Measurements from ENCODE around the gene GBP2. TPM values are rescaled to one million over a fixed set of nuclear protein-coding genes. Genes with fewer than 3 reads are reported as not detected.

The GBP2 gene
- polyA plus RNA-seq, 3 donors = 46.1 to 83.9 (median 74.1) TPM

- peaks cover 2% of the 10 kb centered on the region for H3K4me1 Mint-ChIP-seq
- no peaks in the 10 kb centered on the region for H3K36me3 Mint-ChIP-seq
- Histone ChIP-seq H3K9me3 (replicated peaks in 1 of 2; ENCODE audit: control insufficient read depth in 1 of 2, insufficient read depth in 1 of 2, low read length in 2 of 2) (no peaks in the 10 kb centered on the region), H3K27ac (ENCODE audit: low read depth in 1 of 2, low read length in 2 of 2) (no peak overlapping the region), H3K4me2 (replicated peaks; ENCODE audit: extremely low read depth, low read length, poor library complexity, severe bottlenecking) (no peak overlapping the region), H3K27me3 (ENCODE audit: control insufficient read depth in 2 of 2, insufficient read depth in 2 of 2, low read length in 2 of 2) (no peaks in the 10 kb centered on the region), H3K9ac (ENCODE audit: insufficient read depth, low read length, poor library complexity, severe bottlenecking) (no peak overlapping the region), H3K4me3 (replicated peaks in 1 of 3; ENCODE audit: low read depth in 2 of 3, low read length in 3 of 3) (no peak overlapping the region), H2AFZ (ENCODE audit: insufficient read depth, low read depth, low read length, poor library complexity, severe bottlenecking) (no peak overlapping the region), H3K36me3 (replicated peaks in 1 of 2; ENCODE audit: control insufficient read depth in 1 of 2, insufficient read depth in 2 of 2, low read length in 2 of 2) (no peaks in the 10 kb centered on the region), H4K20me1 (ENCODE audit: insufficient read depth, low read length) (no peaks in the 10 kb centered on the region), H3K79me2 (ENCODE audit: insufficient read depth, low read length) (no peaks in the 10 kb centered on the region), H3K4me1 (ENCODE audit: control insufficient read depth in 1 of 2, insufficient read depth in 2 of 2, low read length in 2 of 2) (no peaks in the 10 kb centered on the region)
- 96% methylated on average over 5 of the region's 8 CpGs for WGBS (ENCODE audit: insufficient coverage)
- TF ChIP-seq CTCF (IDR thresholded peaks at IDR 0.05) = no peak
- intact Hi-C loops (cut with micrococcal nuclease) = loop anchor here in 1 of 2 donors (10.0 kb wide), 1 partner anchor 368 kb away; no protein-coding TSS in a partner anchor
- peaks cover 0 to 3% (median 0%) of the 10 kb centered on the region in 7 donors for H3K9me3 Mint-ChIP-seq
- no peaks in the 10 kb centered on the region for H3K27me3 Mint-ChIP-seq (ENCODE audit: low read depth in 3 of 3)
- no peak for DNase-seq
- no peak overlapping the region for H3K27ac Mint-ChIP-seq
- H3K4me3 Mint-ChIP-seq = no peak overlapping the region
Measured at GRCh38 chr1:89087241-89087640, 38.7 kb downstream of the GBP2 start.

- H3K4me3 Mint-ChIP-seq = no peak overlapping the region
- H3K4me2 ChIP-seq (replicated peaks; ENCODE audit: extremely low read depth, low read length, poor library complexity, severe bottlenecking) = no peak overlapping the region
- H3K27ac Mint-ChIP-seq = no peak overlapping the region
- intact Hi-C loops (cut with micrococcal nuclease) = loop anchor here in 1 of 2 donors (10.0 kb wide), 1 partner anchor 369 kb away; no protein-coding TSS in a partner anchor
- H3K4me1 ChIP-seq (ENCODE audit: control insufficient read depth in 1 of 2, insufficient read depth in 2 of 2, low read length in 2 of 2) = peaks cover 6 to 10% of the 10 kb centered on the region in 2 donors
- no peak overlapping the region for H3K27ac ChIP-seq (ENCODE audit: low read depth in 1 of 2, low read length in 2 of 2)
- H3K36me3 Mint-ChIP-seq = no peaks in the 10 kb centered on the region
- no peaks in the 10 kb centered on the region for H4K20me1 ChIP-seq (ENCODE audit: insufficient read depth, low read length)
- H3K79me2 ChIP-seq (ENCODE audit: insufficient read depth, low read length) = no peaks in the 10 kb centered on the region
- no peaks in the 10 kb centered on the region for H3K36me3 ChIP-seq (replicated peaks in 1 of 2; ENCODE audit: control insufficient read depth in 1 of 2, insufficient read depth in 2 of 2, low read length in 2 of 2)
- H3K9ac ChIP-seq (ENCODE audit: insufficient read depth, low read length, poor library complexity, severe bottlenecking) = no peak overlapping the region
- H3K4me1 Mint-ChIP-seq = peaks cover 8% of the 10 kb centered on the region
- H3K4me3 ChIP-seq (replicated peaks in 1 of 3; ENCODE audit: low read depth in 2 of 3, low read length in 3 of 3) = no peak overlapping the region
- DNase-seq = peak; percentile 53 to 69 (median 54)
- no peaks in the 10 kb centered on the region for H3K9me3 ChIP-seq (replicated peaks in 1 of 2; ENCODE audit: control insufficient read depth in 1 of 2, insufficient read depth in 1 of 2, low read length in 2 of 2)
- TF ChIP-seq CTCF (IDR thresholded peaks at IDR 0.05) = peak; percentile 74
- H3K27me3 ChIP-seq (ENCODE audit: control insufficient read depth in 2 of 2, insufficient read depth in 2 of 2, low read length in 2 of 2) = no peaks in the 10 kb centered on the region
- no peaks in the 10 kb centered on the region for H3K27me3 Mint-ChIP-seq (ENCODE audit: low read depth in 3 of 3)
- H2AFZ ChIP-seq (ENCODE audit: insufficient read depth, low read depth, low read length, poor library complexity, severe bottlenecking) = no peak overlapping the region
- H3K9me3 Mint-ChIP-seq = peaks cover 0 to 3% (median 0%) of the 10 kb centered on the region in 7 donors
Measured at GRCh38 chr1:89085781-89086180, 40.1 kb downstream of the GBP2 start.
